ENCODE measurements around the gene NOX5. TPM values are rescaled to one million over a fixed set of nuclear protein-coding genes. Genes with fewer than 3 reads are reported as not detected.

The NOX5 gene
- total and polyA plus RNA-seq, 2 of the 13 experiments (the other 11 are each of a cell fraction or from before 2014, with no cell fraction given) = not detected

DNA sequence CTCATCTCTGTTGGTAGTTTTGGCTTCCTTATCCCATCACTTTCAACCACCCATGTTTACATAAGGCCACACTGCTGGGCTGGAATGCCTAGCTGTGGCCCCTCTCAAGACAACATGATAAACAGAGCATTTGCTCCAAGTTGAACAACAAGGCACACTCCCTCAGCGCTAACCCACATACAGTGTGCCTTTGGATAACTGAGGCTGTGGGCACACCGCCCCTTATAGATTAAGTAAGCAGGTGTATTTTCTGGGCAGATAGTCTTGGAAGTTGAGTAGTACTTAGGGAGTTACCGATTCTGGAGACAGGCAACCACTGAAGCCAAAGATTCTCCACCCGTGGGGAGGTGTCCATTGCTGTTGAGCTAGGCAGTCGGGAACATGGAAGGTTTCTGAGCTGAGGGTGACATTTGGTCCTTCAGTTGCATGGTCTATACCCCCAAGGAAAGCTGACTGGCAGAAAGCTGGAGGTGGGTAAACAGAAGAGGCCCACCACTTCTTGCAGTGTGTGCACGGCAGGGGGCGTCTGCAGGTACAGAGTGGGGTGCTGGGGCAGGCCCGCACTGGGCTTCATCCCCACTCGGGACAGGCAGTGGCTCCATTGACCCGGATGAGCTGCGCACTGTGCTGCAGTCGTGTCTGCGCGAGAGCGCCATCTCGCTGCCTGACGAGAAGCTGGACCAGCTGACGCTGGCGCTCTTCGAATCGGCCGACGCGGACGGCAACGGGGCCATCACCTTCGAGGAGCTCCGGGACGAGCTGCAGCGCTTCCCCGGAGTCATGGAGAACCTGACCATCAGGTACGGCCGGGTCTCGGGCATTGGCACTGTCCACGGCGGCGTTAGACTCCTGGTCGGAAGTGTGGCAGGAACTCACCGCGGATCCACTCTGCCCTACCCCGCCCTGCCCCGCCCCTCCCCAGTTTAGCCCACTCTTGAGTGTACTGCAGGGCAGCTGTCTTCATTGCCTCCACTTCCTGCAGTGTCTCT is 16.8 kb downstream of the NOX5 start (continued):
- TF ChIP-seq CREB1 (IDR thresholded peaks at IDR 0.05) (no peak), CREB1 (CRISPR knock-in tag; IDR thresholded peaks at IDR 0.05) (no peak), KAT7 (CRISPR knock-in tag; IDR thresholded peaks at IDR 0.05; ENCODE audit: borderline replicate concordance) (no peak), NRL (CRISPR knock-in tag; IDR thresholded peaks at IDR 0.05; ENCODE audit: borderline replicate concordance) (peak; percentile 61; the same call in 1 of the 2 replicates), XRCC5 (optimal IDR thresholded peaks at IDR 0.05; ENCODE audit: low read length) (peak; percentile 56), AKAP8 (CRISPR knock-in tag; IDR thresholded peaks at IDR 0.05) (no peak), ZNF564 (CRISPR knock-in tag; IDR thresholded peaks at IDR 0.05) (no peak), HOXA3 (CRISPR knock-in tag; IDR thresholded peaks at IDR 0.05) (peak; percentile 33; the same call in 1 of the 2 replicates), KLF16 (CRISPR knock-in tag; IDR thresholded peaks at IDR 0.05) (no peak), ZNF841 (CRISPR knock-in tag; IDR thresholded peaks at IDR 0.05; ENCODE audit: borderline replicate concordance) (no peak)
- TF ChIP-seq, protein P1, sequence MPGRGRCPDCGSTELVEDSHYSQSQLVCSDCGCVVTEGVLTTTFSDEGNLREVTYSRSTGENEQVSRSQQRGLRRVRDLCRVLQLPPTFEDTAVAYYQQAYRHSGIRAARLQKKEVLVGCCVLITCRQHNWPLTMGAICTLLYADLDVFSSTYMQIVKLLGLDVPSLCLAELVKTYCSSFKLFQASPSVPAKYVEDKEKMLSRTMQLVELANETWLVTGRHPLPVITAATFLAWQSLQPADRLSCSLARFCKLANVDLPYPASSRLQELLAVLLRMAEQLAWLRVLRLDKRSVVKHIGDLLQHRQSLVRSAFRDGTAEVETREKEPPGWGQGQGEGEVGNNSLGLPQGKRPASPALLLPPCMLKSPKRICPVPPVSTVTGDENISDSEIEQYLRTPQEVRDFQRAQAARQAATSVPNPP (CRISPR knock-in tag; IDR thresholded peaks at IDR 0.05) = no peak
- TF ChIP-seq, protein P2, sequence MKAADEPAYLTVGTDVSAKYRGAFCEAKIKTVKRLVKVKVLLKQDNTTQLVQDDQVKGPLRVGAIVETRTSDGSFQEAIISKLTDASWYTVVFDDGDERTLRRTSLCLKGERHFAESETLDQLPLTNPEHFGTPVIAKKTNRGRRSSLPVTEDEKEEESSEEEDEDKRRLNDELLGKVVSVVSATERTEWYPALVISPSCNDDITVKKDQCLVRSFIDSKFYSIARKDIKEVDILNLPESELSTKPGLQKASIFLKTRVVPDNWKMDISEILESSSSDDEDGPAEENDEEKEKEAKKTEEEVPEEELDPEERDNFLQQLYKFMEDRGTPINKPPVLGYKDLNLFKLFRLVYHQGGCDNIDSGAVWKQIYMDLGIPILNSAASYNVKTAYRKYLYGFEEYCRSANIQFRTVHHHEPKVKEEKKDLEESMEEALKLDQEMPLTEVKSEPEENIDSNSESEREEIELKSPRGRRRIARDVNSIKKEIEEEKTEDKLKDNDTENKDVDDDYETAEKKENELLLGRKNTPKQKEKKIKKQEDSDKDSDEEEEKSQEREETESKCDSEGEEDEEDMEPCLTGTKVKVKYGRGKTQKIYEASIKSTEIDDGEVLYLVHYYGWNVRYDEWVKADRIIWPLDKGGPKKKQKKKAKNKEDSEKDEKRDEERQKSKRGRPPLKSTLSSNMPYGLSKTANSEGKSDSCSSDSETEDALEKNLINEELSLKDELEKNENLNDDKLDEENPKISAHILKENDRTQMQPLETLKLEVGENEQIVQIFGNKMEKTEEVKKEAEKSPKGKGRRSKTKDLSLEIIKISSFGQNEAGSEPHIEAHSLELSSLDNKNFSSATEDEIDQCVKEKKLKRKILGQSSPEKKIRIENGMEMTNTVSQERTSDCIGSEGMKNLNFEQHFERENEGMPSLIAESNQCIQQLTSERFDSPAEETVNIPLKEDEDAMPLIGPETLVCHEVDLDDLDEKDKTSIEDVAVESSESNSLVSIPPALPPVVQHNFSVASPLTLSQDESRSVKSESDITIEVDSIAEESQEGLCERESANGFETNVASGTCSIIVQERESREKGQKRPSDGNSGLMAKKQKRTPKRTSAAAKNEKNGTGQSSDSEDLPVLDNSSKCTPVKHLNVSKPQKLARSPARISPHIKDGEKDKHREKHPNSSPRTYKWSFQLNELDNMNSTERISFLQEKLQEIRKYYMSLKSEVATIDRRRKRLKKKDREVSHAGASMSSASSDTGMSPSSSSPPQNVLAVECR (CRISPR knock-in tag; IDR thresholded peaks at IDR 0.05; ENCODE audit: borderline replicate concordance) = peak; percentile 21; the same call in 1 of the 2 replicates
- TF ChIP-seq, protein P3, sequence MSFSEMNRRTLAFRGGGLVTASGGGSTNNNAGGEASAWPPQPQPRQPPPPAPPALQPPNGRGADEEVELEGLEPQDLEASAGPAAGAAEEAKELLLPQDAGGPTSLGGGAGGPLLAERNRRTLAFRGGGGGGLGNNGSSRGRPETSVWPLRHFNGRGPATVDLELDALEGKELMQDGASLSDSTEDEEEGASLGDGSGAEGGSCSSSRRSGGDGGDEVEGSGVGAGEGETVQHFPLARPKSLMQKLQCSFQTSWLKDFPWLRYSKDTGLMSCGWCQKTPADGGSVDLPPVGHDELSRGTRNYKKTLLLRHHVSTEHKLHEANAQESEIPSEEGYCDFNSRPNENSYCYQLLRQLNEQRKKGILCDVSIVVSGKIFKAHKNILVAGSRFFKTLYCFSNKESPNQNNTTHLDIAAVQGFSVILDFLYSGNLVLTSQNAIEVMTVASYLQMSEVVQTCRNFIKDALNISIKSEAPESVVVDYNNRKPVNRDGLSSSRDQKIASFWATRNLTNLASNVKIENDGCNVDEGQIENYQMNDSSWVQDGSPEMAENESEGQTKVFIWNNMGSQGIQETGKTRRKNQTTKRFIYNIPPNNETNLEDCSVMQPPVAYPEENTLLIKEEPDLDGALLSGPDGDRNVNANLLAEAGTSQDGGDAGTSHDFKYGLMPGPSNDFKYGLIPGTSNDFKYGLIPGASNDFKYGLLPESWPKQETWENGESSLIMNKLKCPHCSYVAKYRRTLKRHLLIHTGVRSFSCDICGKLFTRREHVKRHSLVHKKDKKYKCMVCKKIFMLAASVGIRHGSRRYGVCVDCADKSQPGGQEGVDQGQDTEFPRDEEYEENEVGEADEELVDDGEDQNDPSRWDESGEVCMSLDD (CRISPR knock-in tag; IDR thresholded peaks at IDR 0.05; ENCODE audit: borderline replicate concordance) = no peak
- TF ChIP-seq, protein P4, sequence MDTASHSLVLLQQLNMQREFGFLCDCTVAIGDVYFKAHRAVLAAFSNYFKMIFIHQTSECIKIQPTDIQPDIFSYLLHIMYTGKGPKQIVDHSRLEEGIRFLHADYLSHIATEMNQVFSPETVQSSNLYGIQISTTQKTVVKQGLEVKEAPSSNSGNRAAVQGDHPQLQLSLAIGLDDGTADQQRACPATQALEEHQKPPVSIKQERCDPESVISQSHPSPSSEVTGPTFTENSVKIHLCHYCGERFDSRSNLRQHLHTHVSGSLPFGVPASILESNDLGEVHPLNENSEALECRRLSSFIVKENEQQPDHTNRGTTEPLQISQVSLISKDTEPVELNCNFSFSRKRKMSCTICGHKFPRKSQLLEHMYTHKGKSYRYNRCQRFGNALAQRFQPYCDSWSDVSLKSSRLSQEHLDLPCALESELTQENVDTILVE (CRISPR knock-in tag; IDR thresholded peaks at IDR 0.05) = no peak
